CD14-positive monocyte (primary cell): ENCODE results near the gene GMDS. TPM values are rescaled to one million over a fixed set of nuclear protein-coding genes. Genes with fewer than 3 reads are reported as not detected.
"Not testable (repeated sequence)": the region's sequence is repeated elsewhere in the genome, so short reads cannot be mapped to it uniquely, and the experiment has no call there.

ENCODE experiments used
- DNase-seq, 3 donors: peaks; one replicate each; pipeline ENCODE4 v3.0.0-alpha.2; 2011 to 2022
- H2AFZ ChIP-seq: 2 replicates; pipeline ENCODE4 v1.6.0; 2012; ENCODE audit warnings: mild to moderate bottlenecking, low read depth, low read length, inconsistent platforms; ENCODE audit not compliant: insufficient read depth, poor library complexity, severe bottlenecking
- H3K27ac ChIP-seq, 2 donors: 1 replicate in 1 of 2; 2 replicates in 1 of 2; pipeline ENCODE4 v1.5.1; 2012 to 2013; ENCODE audit warnings: low read length in 2 of 2, control low read depth in 1 of 2, inconsistent platforms in 1 of 2, low read depth in 1 of 2, mild to moderate bottlenecking in 1 of 2
- H3K27me3 ChIP-seq, 2 donors: one replicate each; pipeline versions ENCODE4 v1.6.0 to v1.6.1; 2011 to 2013; ENCODE audit warnings: low read length in 2 of 2; ENCODE audit not compliant: control insufficient read depth in 2 of 2, insufficient read depth in 2 of 2
- H3K36me3 ChIP-seq, 2 donors: replicated peaks in 1 of 2; 1 replicate in 1 of 2; 2 replicates in 1 of 2; pipeline versions ENCODE4 v1.5.1 to v1.6.1; 2012 to 2013; ENCODE audit warnings: low read length in 2 of 2, control low read depth in 1 of 2, inconsistent platforms in 1 of 2, mild to moderate bottlenecking in 1 of 2; ENCODE audit not compliant: insufficient read depth in 2 of 2, control insufficient read depth in 1 of 2
- H3K4me1 ChIP-seq, 2 donors: 1 replicate in 1 of 2; 2 replicates in 1 of 2; pipeline versions ENCODE4 v1.5.1 to v1.6.1; 2012 to 2013; ENCODE audit warnings: low read length in 2 of 2, control low read depth in 1 of 2, inconsistent platforms in 1 of 2, mild to moderate bottlenecking in 1 of 2, moderate library complexity in 1 of 2; ENCODE audit not compliant: insufficient read depth in 2 of 2, control insufficient read depth in 1 of 2
- H3K4me2 ChIP-seq: replicated peaks from 2 replicates; pipeline ENCODE3; 2012; ENCODE audit warnings: low read length, moderate library complexity, mild to moderate bottlenecking; ENCODE audit not compliant: poor library complexity, severe bottlenecking; ENCODE audit errors: extremely low read depth
- H3K4me3 ChIP-seq, 3 experiments: fragments of 200-600 bp in 1 of 3; sonication (generic) in 1 of 3; replicated peaks in 1 of 3; 1 replicate in 2 of 3; 2 replicates in 1 of 3; pipeline ENCODE4 v1.5.1; 2011 to 2013; ENCODE audit warnings: low read length in 3 of 3, mild to moderate bottlenecking in 3 of 3, control low read depth in 2 of 3, low read depth in 2 of 3, inconsistent platforms in 1 of 3, moderate library complexity in 1 of 3
- H3K79me2 ChIP-seq: 2 replicates; pipeline ENCODE4 v1.6.0; 2012; ENCODE audit warnings: mild to moderate bottlenecking, control low read depth, inconsistent platforms, low read length, moderate library complexity; ENCODE audit not compliant: insufficient read depth
- H3K9ac ChIP-seq: 2 replicates; pipeline ENCODE4 v1.6.0; 2017; ENCODE audit warnings: low read length, mild to moderate bottlenecking; ENCODE audit not compliant: insufficient read depth, poor library complexity, severe bottlenecking
- H3K9me3 ChIP-seq, 2 donors: replicated peaks in 1 of 2; 1 replicate in 1 of 2; 2 replicates in 1 of 2; pipeline versions ENCODE4 v1.5.1 to v1.6.1; 2012 to 2013; ENCODE audit warnings: low read length in 2 of 2, control low read depth in 1 of 2; ENCODE audit not compliant: control insufficient read depth in 1 of 2, insufficient read depth in 1 of 2
- H4K20me1 ChIP-seq: 2 replicates; pipeline ENCODE4 v1.6.0; 2012; ENCODE audit warnings: mild to moderate bottlenecking, low read length, control low read depth, moderate library complexity; ENCODE audit not compliant: insufficient read depth
- H3K27ac Mint-ChIP-seq, 7 donors: one replicate each; pipeline ENCODE4 v1.8.0; 2020; ENCODE audit warnings: mild to moderate bottlenecking in 7 of 7, mixed read lengths in 7 of 7, moderate library complexity in 6 of 7, inconsistent platforms in 2 of 7
- H3K27me3 Mint-ChIP-seq, 3 donors: one replicate each; pipeline ENCODE4 v1.8.0; 2021 to 2022; ENCODE audit warnings: low read depth in 3 of 3, mild to moderate bottlenecking in 3 of 3, mixed read lengths in 3 of 3, moderate library complexity in 3 of 3, inconsistent platforms in 1 of 3
- H3K36me3 Mint-ChIP-seq, 2 donors: one replicate each; pipeline ENCODE4 v1.8.0; 2020; ENCODE audit warnings: mixed read lengths in 2 of 2, inconsistent platforms in 1 of 2, mild to moderate bottlenecking in 1 of 2
- H3K4me1 Mint-ChIP-seq: one replicate; pipeline ENCODE4 v1.8.0; 2020; ENCODE audit warnings: mild to moderate bottlenecking, mixed read lengths
- H3K4me3 Mint-ChIP-seq, 2 donors: one replicate each; pipeline ENCODE4 v1.8.0; 2020; ENCODE audit warnings: mild to moderate bottlenecking in 2 of 2, mixed read lengths in 2 of 2, moderate library complexity in 1 of 2
- H3K9me3 Mint-ChIP-seq, 7 donors: one replicate each; pipeline ENCODE4 v1.8.0; 2020 to 2022; ENCODE audit warnings: mixed read lengths in 7 of 7, mild to moderate bottlenecking in 6 of 7, moderate library complexity in 6 of 7, inconsistent platforms in 2 of 7
- WGBS: methylation state at CpG from one replicate; pipeline ENCODE4 v1.1.5; 2013; ENCODE audit warnings: missing lambda C conversion rate; ENCODE audit not compliant: insufficient coverage; 5-methylcytosine and 5-hydroxymethylcytosine counted together
- intact Hi-C, 2 donors: fragments of 100-400 bp; cut with micrococcal nuclease; formaldehyde crosslinking; loops; one replicate each; pipeline versions ENCODE4 v1.15.0 to v1.15.1; 2023
- polyA plus RNA-seq, 3 donors: library from polyadenylated mRNA; depleted of rRNA in 1 of 3; unstranded in 2 of 3; stranded (reverse) in 1 of 3; fragments of 300-500 nt in 2 of 3; fragments of >200 nt in 1 of 3; fragmentation: Illumina TruSeq in 2 of 3; gene quantifications; 1 replicate in 2 of 3; 2 replicates in 1 of 3; pipeline ENCODE4 v1.2.3, GENCODE V29; 2012 to 2021
- TF ChIP-seq, protein P1 (sequence below): fragments of 200-600 bp; IDR thresholded peaks from one replicate; pipeline ENCODE4 v1.8.0; 2022; ENCODE audit warnings: antibody characterized with exemption, mild to moderate bottlenecking

GMDS gene
- polyA plus RNA-seq, 3 donors: 10.5 to 19.9 (median 17.6) TPM

DNA sequence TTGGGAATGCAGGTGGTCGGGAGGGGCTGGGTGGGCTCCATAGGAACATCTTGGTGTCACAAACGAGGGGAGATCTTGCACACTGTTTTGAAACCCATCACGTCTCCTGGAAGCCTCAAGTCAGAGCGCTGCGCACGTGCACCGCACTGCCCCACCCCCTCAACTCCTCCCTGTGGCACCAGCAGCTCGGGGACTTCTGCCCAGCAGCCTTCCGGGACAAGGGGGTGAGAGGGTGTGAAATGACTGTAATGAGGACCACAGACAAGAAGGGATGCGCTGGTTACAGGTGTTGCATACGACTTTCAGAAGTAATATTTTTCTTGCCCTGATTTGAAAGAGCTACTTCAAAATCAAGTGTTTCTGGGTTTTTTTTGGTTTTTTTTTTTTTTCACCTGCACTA lies 575.4 kb downstream of the GMDS start:
- no peaks in the 10 kb centered on the region for H3K36me3 ChIP-seq
- H3K9me3 ChIP-seq: no peaks in the 10 kb centered on the region
- 96% methylated on average over 2 of the region's 11 CpGs for WGBS
- no peak overlapping the region for H3K4me3 ChIP-seq
- H3K4me2 ChIP-seq: no peak overlapping the region
- H3K79me2 ChIP-seq: no peaks in the 10 kb centered on the region
- DNase-seq: no peak
- peaks cover 0 to 9% of the 10 kb centered on the region in 2 donors for H3K36me3 Mint-ChIP-seq
- no peak overlapping the region for H3K27ac ChIP-seq
- peaks cover 0 to 9% of the 10 kb centered on the region in 2 donors for H3K27me3 ChIP-seq
- intact Hi-C loops: no loop called here
- peaks cover 0 to 6% (median 0%) of the 10 kb centered on the region in 7 donors for H3K9me3 Mint-ChIP-seq
- no peak overlapping the region for H3K4me3 Mint-ChIP-seq
- TF ChIP-seq, protein P1, sequence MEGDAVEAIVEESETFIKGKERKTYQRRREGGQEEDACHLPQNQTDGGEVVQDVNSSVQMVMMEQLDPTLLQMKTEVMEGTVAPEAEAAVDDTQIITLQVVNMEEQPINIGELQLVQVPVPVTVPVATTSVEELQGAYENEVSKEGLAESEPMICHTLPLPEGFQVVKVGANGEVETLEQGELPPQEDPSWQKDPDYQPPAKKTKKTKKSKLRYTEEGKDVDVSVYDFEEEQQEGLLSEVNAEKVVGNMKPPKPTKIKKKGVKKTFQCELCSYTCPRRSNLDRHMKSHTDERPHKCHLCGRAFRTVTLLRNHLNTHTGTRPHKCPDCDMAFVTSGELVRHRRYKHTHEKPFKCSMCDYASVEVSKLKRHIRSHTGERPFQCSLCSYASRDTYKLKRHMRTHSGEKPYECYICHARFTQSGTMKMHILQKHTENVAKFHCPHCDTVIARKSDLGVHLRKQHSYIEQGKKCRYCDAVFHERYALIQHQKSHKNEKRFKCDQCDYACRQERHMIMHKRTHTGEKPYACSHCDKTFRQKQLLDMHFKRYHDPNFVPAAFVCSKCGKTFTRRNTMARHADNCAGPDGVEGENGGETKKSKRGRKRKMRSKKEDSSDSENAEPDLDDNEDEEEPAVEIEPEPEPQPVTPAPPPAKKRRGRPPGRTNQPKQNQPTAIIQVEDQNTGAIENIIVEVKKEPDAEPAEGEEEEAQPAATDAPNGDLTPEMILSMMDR: no peak
- H3K27ac Mint-ChIP-seq: no peak overlapping the region
- H2AFZ ChIP-seq: no peak overlapping the region
- no peak overlapping the region for H3K9ac ChIP-seq
- no peaks in the 10 kb centered on the region for H4K20me1 ChIP-seq
- peaks cover 8 to 10% of the 10 kb centered on the region in 2 donors for H3K4me1 ChIP-seq
- peaks cover 5 to 14% (median 6%) of the 10 kb centered on the region in 3 donors for H3K27me3 Mint-ChIP-seq
- peaks cover 12% of the 10 kb centered on the region for H3K4me1 Mint-ChIP-seq

DNA sequence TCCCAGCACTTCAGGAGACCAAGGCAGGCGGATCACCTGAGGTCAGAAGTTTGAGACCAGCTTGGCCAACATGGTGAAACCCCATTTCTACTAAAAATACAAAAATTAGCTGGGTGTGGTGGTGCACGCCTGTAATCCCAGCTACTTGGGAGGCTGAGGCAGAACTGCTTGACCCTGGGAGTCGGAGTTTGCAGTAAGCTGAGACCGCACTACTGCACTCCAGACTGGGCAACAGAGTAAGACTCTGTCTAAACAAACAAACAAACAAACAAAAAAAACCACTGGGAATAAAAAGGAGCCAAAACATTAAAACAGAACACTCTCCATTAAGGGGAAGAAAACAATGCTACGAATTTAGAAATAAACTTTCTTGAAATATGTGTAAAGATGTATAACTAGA lies 576.9 kb downstream of the GMDS start:
- Histone ChIP-seq H3K27me3 (peaks cover 0 to 12% of the 10 kb centered on the region in 2 donors), H3K4me1 (peaks cover 13 to 16% of the 10 kb centered on the region in 2 donors)
- H3K27ac ChIP-seq, H3K9me3 ChIP-seq, H4K20me1 ChIP-seq, H3K9me3 Mint-ChIP-seq, H3K9ac ChIP-seq, H3K36me3 ChIP-seq, intact Hi-C loops, H3K4me3 ChIP-seq, H2AFZ ChIP-seq, H3K4me2 ChIP-seq, DNase-seq, H3K79me2 ChIP-seq, H3K4me3 Mint-ChIP-seq: not testable (repeated sequence)
- peaks cover 12% of the 10 kb centered on the region for H3K4me1 Mint-ChIP-seq
- peaks cover 7 to 23% (median 13%) of the 10 kb centered on the region in 3 donors for H3K27me3 Mint-ChIP-seq
- H3K27ac Mint-ChIP-seq: peak overlapping the region in 1 of 7 donors; percentile 13
- WGBS: no CpG with 5 or more reads among the region's 5 CpGs
- H3K36me3 Mint-ChIP-seq: peaks cover 0 to 12% of the 10 kb centered on the region in 2 donors
